ENCODE measurements around the gene TDRD3. TPM values are rescaled to one million over a fixed set of nuclear protein-coding genes. Genes with fewer than 3 reads are reported as not detected.
A peak's percentile ranks its signal among the peaks of the same experiment; 100 is the strongest.

The TDRD3 gene
- total RNA-seq, 1 experiment from 2014 or later: 17.3 TPM

GRCh38 chr13:60572003-60572798 lies 175.2 kb downstream of the TDRD3 start:
- CTCF ChIA-PET: no interaction called here
- Histone ChIP-seq H3K4me2 (no peak overlapping the region), H2AFZ (no peak overlapping the region)

GRCh38 chr13:60572855-60573254 lies 175.8 kb downstream of the TDRD3 start:
- H4K20me1 ChIP-seq (ENCODE audit: insufficient read depth): no peaks in the 10 kb centered on the region
- no peak for DNase-seq
- intact Hi-C loops (cut with micrococcal nuclease; ENCODE audit: unreplicated experiment): no loop called here
- CTCF ChIA-PET: no interaction called here
- POLR2A ChIA-PET (ENCODE audit: unreplicated experiment): no interaction called here
- H3K27me3 ChIP-seq (ENCODE audit: insufficient read depth, low read depth): no peaks in the 10 kb centered on the region
- H3K36me3 ChIP-seq (ENCODE audit: low read depth): no peaks in the 10 kb centered on the region
- no peak overlapping the region for H3K4me2 ChIP-seq
- no peaks in the 10 kb centered on the region for H3K79me2 ChIP-seq (ENCODE audit: low read depth)
- no peaks in the 10 kb centered on the region for H3F3A ChIP-seq (ENCODE audit: insufficient read depth, low read depth)
- H2AFZ ChIP-seq: no peak overlapping the region
- no peak overlapping the region for H3K27ac ChIP-seq
- TF ChIP-seq CTCF (conservative IDR thresholded peaks at IDR 0.05) (no peak), EZH2 (IDR thresholded peaks at IDR 0.05; ENCODE audit: low read depth) (no peak)
- H3K9me2 ChIP-seq (ENCODE audit: insufficient read depth): no peaks in the 10 kb centered on the region
- no peaks in the 10 kb centered on the region for H3K9me3 ChIP-seq (ENCODE audit: insufficient read depth, low read depth)
- no peak overlapping the region for H3K4me3 ChIP-seq
- BruUV-seq (replicated peaks): no TSS peak
- H3K4me1 ChIP-seq (replicated peaks; ENCODE audit: insufficient read depth): no peaks in the 10 kb centered on the region

More at GRCh38 chr13:60572003-60572798, 175.2 kb downstream of the TDRD3 start:
- POLR2A ChIA-PET (ENCODE audit: unreplicated experiment): no interaction called here
- peak; percentile 10 to 43 for DNase-seq
- intact Hi-C loops (cut with micrococcal nuclease; ENCODE audit: unreplicated experiment): no loop called here
- H3K4me1 ChIP-seq (replicated peaks; ENCODE audit: insufficient read depth): no peaks in the 10 kb centered on the region
- H3K79me2 ChIP-seq (ENCODE audit: low read depth): no peaks in the 10 kb centered on the region
- H3K27ac ChIP-seq: no peak overlapping the region
- no peaks in the 10 kb centered on the region for H3K36me3 ChIP-seq (ENCODE audit: low read depth)
- TF ChIP-seq CTCF (conservative IDR thresholded peaks at IDR 0.05) (no peak), EZH2 (IDR thresholded peaks at IDR 0.05; ENCODE audit: low read depth) (no peak)
- no peak overlapping the region for H3K4me3 ChIP-seq
- H4K20me1 ChIP-seq (ENCODE audit: insufficient read depth): no peaks in the 10 kb centered on the region
- no TSS peak for BruUV-seq (replicated peaks)
- no peaks in the 10 kb centered on the region for H3F3A ChIP-seq (ENCODE audit: insufficient read depth, low read depth)
- no peaks in the 10 kb centered on the region for H3K27me3 ChIP-seq (ENCODE audit: insufficient read depth, low read depth)
- H3K9me3 ChIP-seq (ENCODE audit: insufficient read depth, low read depth): no peaks in the 10 kb centered on the region
- no peaks in the 10 kb centered on the region for H3K9me2 ChIP-seq (ENCODE audit: insufficient read depth)

GRCh38 chr13:60574735-60575134 lies 177.7 kb downstream of the TDRD3 start:
- TF ChIP-seq EZH2 (IDR thresholded peaks at IDR 0.05; ENCODE audit: low read depth): no peak
- no peak for TF ChIP-seq CTCF (conservative IDR thresholded peaks at IDR 0.05)

More at GRCh38 chr13:60574735-60575134, 177.7 kb downstream of the TDRD3 start:
- H3K9me2 ChIP-seq (ENCODE audit: insufficient read depth): no peaks in the 10 kb centered on the region
- DNase-seq: no peak
- H3K27me3 ChIP-seq (ENCODE audit: insufficient read depth, low read depth): no peaks in the 10 kb centered on the region
- H3K27ac ChIP-seq: no peak overlapping the region
- no peak overlapping the region for H3K4me2 ChIP-seq
- no peaks in the 10 kb centered on the region for H3K9me3 ChIP-seq (ENCODE audit: insufficient read depth, low read depth)
- intact Hi-C loops (cut with micrococcal nuclease; ENCODE audit: unreplicated experiment): no loop called here
- no peak overlapping the region for H2AFZ ChIP-seq
- BruUV-seq (replicated peaks): no TSS peak
- H3F3A ChIP-seq (ENCODE audit: insufficient read depth, low read depth): no peaks in the 10 kb centered on the region
- ChIA-PET POLR2A (ENCODE audit: unreplicated experiment) (no interaction called here), CTCF (no interaction called here)
- no peaks in the 10 kb centered on the region for H3K4me1 ChIP-seq (replicated peaks; ENCODE audit: insufficient read depth)
- H3K36me3 ChIP-seq (ENCODE audit: low read depth): no peaks in the 10 kb centered on the region
- H3K4me3 ChIP-seq: no peak overlapping the region
- no peaks in the 10 kb centered on the region for H3K79me2 ChIP-seq (ENCODE audit: low read depth)
- H4K20me1 ChIP-seq (ENCODE audit: insufficient read depth): no peaks in the 10 kb centered on the region
